HepG2 (cell line): ENCODE results near the gene FGD6. TPM values are rescaled to one million over a fixed set of nuclear protein-coding genes. Genes with fewer than 3 reads are reported as not detected.

Source experiments
- ATAC-seq: fragments of 200-7000 bp; cut with Tn5 transposase; 3 replicates; pipeline ENCODE4 v1.9.1; 2020; ENCODE audit warnings: mild to moderate bottlenecking, moderate library complexity
- BruUV-seq: library from RNA; stranded (reverse); fragments of 400-500 nt; replicated peaks from 2 replicates; lab custom pipeline; 2021; lab: Mats Ljungman, UMichigan
- CTCF ChIA-PET: fragments of 300-600 bp; formaldehyde crosslinking; extraction: SDS; loops from one replicate; lab custom pipeline; 2021; ENCODE audit warnings: low total read pairs, inconsistent platforms, low intra/inter-chr PET ratio; lab: Yijun Ruan, JAX
- POLR2A ChIA-PET: fragments of 350-600 bp; sonication (Branson Sonifier 250); formaldehyde crosslinking; loops from one replicate; lab custom pipeline; 2020; ENCODE audit warnings: antibody characterized with exemption, inconsistent platforms; lab: Yijun Ruan, JAX
- DNase-seq: peaks from one replicate; pipeline ENCODE4 v3.0.0-alpha.2; 2015; ENCODE audit warnings: low spot score
- FAIRE-seq: peaks from 3 replicates; lab custom pipeline; 2011; peaks lifted over from hg19 to GRCh38; lab: Jason Lieb, UNC
- H2AFZ ChIP-seq: one replicate; pipeline ENCODE4 v1.6.1; 2011; ENCODE audit warnings: low read length, inconsistent platforms
- H3K27ac ChIP-seq: fragments of 300-600 bp; 3 replicates; pipeline ENCODE4 v1.8.0; 2011; ENCODE audit warnings: mixed run types, mild to moderate bottlenecking, mixed read lengths, low read length, inconsistent platforms; ENCODE audit not compliant: insufficient read depth; ENCODE audit errors: extremely low read length
- H3K27me3 ChIP-seq, 2 experiments: fragments of 200-600 bp in 1 of 2; 2 replicates in 1 of 2; 3 replicates in 1 of 2; pipeline versions ENCODE4 v1.6.0 to v1.8.0; 2011; ENCODE audit warnings: low read length in 2 of 2, mild to moderate bottlenecking in 2 of 2, moderate library complexity in 2 of 2, inconsistent platforms in 1 of 2; ENCODE audit not compliant: insufficient read depth in 2 of 2, control insufficient read depth in 1 of 2
- H3K36me3 ChIP-seq, 2 experiments: fragments of 200-600 bp in 1 of 2; replicated peaks in 1 of 2; 2 replicates in 1 of 2; 3 replicates in 1 of 2; pipeline versions ENCODE4 v1.5.1 to v1.8.0; 2011; ENCODE audit warnings: low read length in 2 of 2, inconsistent platforms in 1 of 2; ENCODE audit not compliant: insufficient read depth in 2 of 2, control insufficient read depth in 1 of 2
- H3K4me1 ChIP-seq: 2 replicates; pipeline ENCODE4 v1.5.1; 2012; ENCODE audit warnings: low read length, inconsistent platforms; ENCODE audit not compliant: insufficient read depth
- H3K4me2 ChIP-seq: 2 replicates; pipeline ENCODE4 v1.6.0; 2011; ENCODE audit warnings: low read depth, low read length, inconsistent platforms
- H3K4me3 ChIP-seq, 3 experiments: fragments of 200-600 bp in 1 of 3; sonication (generic), shearing (Covaris generic) in 1 of 3; replicated peaks in 1 of 3; 2 replicates each; pipeline ENCODE4 v1.5.1; 2011 to 2016; ENCODE audit warnings: low read length in 3 of 3, inconsistent platforms in 2 of 3, low read depth in 2 of 3, mild to moderate bottlenecking in 2 of 3, control low read depth in 1 of 3, mixed read lengths in 1 of 3; ENCODE audit not compliant: insufficient read depth in 1 of 3
- H3K79me2 ChIP-seq: one replicate; pipeline ENCODE4 v1.6.1; 2011; ENCODE audit warnings: low read length, inconsistent platforms; ENCODE audit not compliant: insufficient read depth
- H3K9ac ChIP-seq: 2 replicates; pipeline ENCODE4 v1.6.0; 2011; ENCODE audit warnings: mild to moderate bottlenecking, low read depth, low read length, inconsistent platforms; ENCODE audit not compliant: insufficient read depth
- H3K9me3 ChIP-seq: 2 replicates; pipeline ENCODE4 v1.5.1; 2012; ENCODE audit warnings: mild to moderate bottlenecking, low read length
- H4K20me1 ChIP-seq: 2 replicates; pipeline ENCODE4 v1.6.0; 2011; ENCODE audit warnings: inconsistent platforms, mild to moderate bottlenecking, low read length, moderate library complexity; ENCODE audit not compliant: insufficient read depth
- ATF2 ChIP-seq: sonication (generic); formaldehyde crosslinking; IDR thresholded peaks from 2 replicates; pipeline ENCODE4 v1.4.0; 2020; ENCODE audit warnings: missing genetic modification reagents
- CERS6 ChIP-seq: sonication (generic); formaldehyde crosslinking; IDR thresholded peaks from 2 replicates; pipeline ENCODE4 v1.5.0; 2020; ENCODE audit warnings: missing genetic modification reagents
- FOXP4 ChIP-seq: sonication (generic); formaldehyde crosslinking; IDR thresholded peaks from 2 replicates; pipeline ENCODE4 v1.4.0; 2020; ENCODE audit warnings: missing genetic modification reagents
- HNRNPH1 ChIP-seq: fragments of 200-400 bp; formaldehyde crosslinking; optimal IDR thresholded peaks from 2 replicates; pipeline ENCODE3; 2017; ENCODE audit warnings: mild to moderate bottlenecking, low read depth, low read length
- MLLT10 ChIP-seq: sonication (generic); formaldehyde crosslinking; IDR thresholded peaks from 2 replicates; pipeline ENCODE4 v1.4.0; 2020; ENCODE audit warnings: missing genetic modification reagents
- TRIM24 ChIP-seq: sonication (generic); formaldehyde crosslinking; IDR thresholded peaks from 2 replicates; pipeline ENCODE4 v1.8.0; 2022; ENCODE audit warnings: mild to moderate bottlenecking, missing genetic modification reagents
- ZFP62 ChIP-seq: sonication (generic); formaldehyde crosslinking; IDR thresholded peaks from 2 replicates; pipeline ENCODE4 v1.4.0; 2020; ENCODE audit warnings: missing genetic modification reagents
- ZGPAT ChIP-seq: IDR thresholded peaks from 2 replicates; pipeline ENCODE4 v1.6.1; 2016; ENCODE audit warnings: mild to moderate bottlenecking
- ZNF207 ChIP-seq: fragments of 450-650 bp; IDR thresholded peaks from 2 replicates; pipeline ENCODE4 v1.6.1; 2016; ENCODE audit warnings: antibody characterized with exemption, borderline replicate concordance
- ZNF225 ChIP-seq: sonication (generic); formaldehyde crosslinking; IDR thresholded peaks from 2 replicates; pipeline ENCODE4 v1.4.0; 2020; ENCODE audit warnings: mild to moderate bottlenecking, missing genetic modification reagents
- ZNF264 ChIP-seq: sonication (generic); formaldehyde crosslinking; IDR thresholded peaks from 2 replicates; pipeline ENCODE4 v1.4.0; 2020; ENCODE audit warnings: missing genetic modification reagents
- ZNF570 ChIP-seq: sonication (generic); formaldehyde crosslinking; IDR thresholded peaks from 2 replicates; pipeline ENCODE4 v1.4.0; 2020; ENCODE audit warnings: mild to moderate bottlenecking, missing genetic modification reagents, borderline replicate concordance
- ZSCAN22 ChIP-seq: sonication (generic); formaldehyde crosslinking; IDR thresholded peaks from 2 replicates; pipeline ENCODE4 v1.4.0; 2020; ENCODE audit warnings: mild to moderate bottlenecking, missing genetic modification reagents
- WGBS: methylation state at CpG from one replicate; pipeline ENCODE4 v1.1.6; 2017; ENCODE audit warnings: low lambda C conversion rate; 5-methylcytosine and 5-hydroxymethylcytosine counted together
- in situ Hi-C: cut with HindIII; loops from 2 replicates; pipeline ENCODE4 v1.10.0; 2017; ENCODE audit warnings: low pct_unique_long_range_greater_than_20kb; ENCODE audit not compliant: extremely low pct_ligation_motif_present
- intact Hi-C: fragments of 100-400 bp; cut with micrococcal nuclease; formaldehyde crosslinking; loops from one replicate; pipeline ENCODE4 v1.10.0; 2022; ENCODE audit not compliant: unreplicated experiment
- polyA plus RNA-seq, 8 experiments: library from polyadenylated mRNA; depleted of rRNA in 3 of 8; stranded (reverse) in 7 of 8; unstranded in 1 of 8; fragments of >200 nt; fragmentation: Illumina TruSeq in 4 of 8; extraction: Trizol in 4 of 8; gene quantifications; 2 replicates each; pipeline versions ENCODE4 v1.2.1 to v1.2.3, GENCODE V29; 2011 to 2016; ENCODE audit warnings: low read depth in 4 of 8, missing spikeins in 1 of 8, mixed read lengths in 1 of 8; ENCODE audit not compliant: insufficient read depth in 1 of 8
- total RNA-seq, 5 experiments: library from RNA; depleted of rRNA; stranded (reverse); fragments of >200 nt; fragmentation: Illumina TruSeq; extraction: Trizol; gene quantifications; 2 replicates each; pipeline ENCODE4 v1.2.3, GENCODE V29; 2016; ENCODE audit warnings: low read depth in 1 of 5
- TF ChIP-seq, protein P1 (sequence below): sonication (generic); formaldehyde crosslinking; IDR thresholded peaks from 2 replicates; pipeline ENCODE4 v1.4.0; 2020; ENCODE audit warnings: missing genetic modification reagents
- TF ChIP-seq, protein P2 (sequence below), 2 experiments: sonication (generic) in 1 of 2; formaldehyde crosslinking in 1 of 2; IDR thresholded peaks; 2 replicates each; pipeline versions ENCODE4 v1.5.1 to v1.6.1; 2011 to 2020; ENCODE audit warnings: borderline replicate concordance in 1 of 2, low read depth in 1 of 2, low read length in 1 of 2, mild to moderate bottlenecking in 1 of 2, missing genetic modification reagents in 1 of 2, moderate library complexity in 1 of 2

The FGD6 gene
- total and polyA plus RNA-seq, 2 of the 13 experiments (the other 11 are each of a cell fraction or from before 2014, with no cell fraction given): 2.2 to 4.3 TPM

- intact Hi-C loops (no loop called here), in situ Hi-C loops (no loop called here)
- WGBS: 77% methylated on average over 4 of the region's 4 CpGs
- Histone ChIP-seq H3K27ac (no peak overlapping the region), H3K79me2 (no peaks in the 10 kb centered on the region), H3K4me1 (peaks cover 13% of the 10 kb centered on the region), H3K27me3 (no peaks in the 10 kb centered on the region), H4K20me1 (no peaks in the 10 kb centered on the region), H3K36me3 (no peaks in the 10 kb centered on the region), H3K4me3 (no peak overlapping the region), H3K4me2 (no peak overlapping the region), H3K9me3 (no peaks in the 10 kb centered on the region), H3K9ac (no peak overlapping the region), H2AFZ (no peak overlapping the region)
- ChIA-PET CTCF (no interaction called here), POLR2A (no interaction called here)
- DNase-seq (no peak), FAIRE-seq (no peak), ATAC-seq (no peak)
- BruUV-seq: no TSS peak
- no peak for TF ChIP-seq ZNF570 (CRISPR knock-in tag)
- TF ChIP-seq ZFP62 (CRISPR knock-in tag): no peak
- TF ChIP-seq ZNF225 (CRISPR knock-in tag): no peak
- TF ChIP-seq, protein P1, sequence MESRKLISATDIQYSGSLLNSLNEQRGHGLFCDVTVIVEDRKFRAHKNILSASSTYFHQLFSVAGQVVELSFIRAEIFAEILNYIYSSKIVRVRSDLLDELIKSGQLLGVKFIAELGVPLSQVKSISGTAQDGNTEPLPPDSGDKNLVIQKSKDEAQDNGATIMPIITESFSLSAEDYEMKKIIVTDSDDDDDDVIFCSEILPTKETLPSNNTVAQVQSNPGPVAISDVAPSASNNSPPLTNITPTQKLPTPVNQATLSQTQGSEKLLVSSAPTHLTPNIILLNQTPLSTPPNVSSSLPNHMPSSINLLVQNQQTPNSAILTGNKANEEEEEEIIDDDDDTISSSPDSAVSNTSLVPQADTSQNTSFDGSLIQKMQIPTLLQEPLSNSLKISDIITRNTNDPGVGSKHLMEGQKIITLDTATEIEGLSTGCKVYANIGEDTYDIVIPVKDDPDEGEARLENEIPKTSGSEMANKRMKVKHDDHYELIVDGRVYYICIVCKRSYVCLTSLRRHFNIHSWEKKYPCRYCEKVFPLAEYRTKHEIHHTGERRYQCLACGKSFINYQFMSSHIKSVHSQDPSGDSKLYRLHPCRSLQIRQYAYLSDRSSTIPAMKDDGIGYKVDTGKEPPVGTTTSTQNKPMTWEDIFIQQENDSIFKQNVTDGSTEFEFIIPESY (CRISPR knock-in tag): no peak
- no peak for TF ChIP-seq ATF2 (CRISPR knock-in tag)
- no peak for TF ChIP-seq ZNF264 (CRISPR knock-in tag)
- TF ChIP-seq CERS6 (CRISPR knock-in tag): no peak
- no peak for TF ChIP-seq HNRNPH1
- no peak for TF ChIP-seq MLLT10 (CRISPR knock-in tag)
- TF ChIP-seq ZGPAT (CRISPR knock-in tag): no peak
- no peak for TF ChIP-seq ZSCAN22 (CRISPR knock-in tag)
- TF ChIP-seq, protein P2, sequence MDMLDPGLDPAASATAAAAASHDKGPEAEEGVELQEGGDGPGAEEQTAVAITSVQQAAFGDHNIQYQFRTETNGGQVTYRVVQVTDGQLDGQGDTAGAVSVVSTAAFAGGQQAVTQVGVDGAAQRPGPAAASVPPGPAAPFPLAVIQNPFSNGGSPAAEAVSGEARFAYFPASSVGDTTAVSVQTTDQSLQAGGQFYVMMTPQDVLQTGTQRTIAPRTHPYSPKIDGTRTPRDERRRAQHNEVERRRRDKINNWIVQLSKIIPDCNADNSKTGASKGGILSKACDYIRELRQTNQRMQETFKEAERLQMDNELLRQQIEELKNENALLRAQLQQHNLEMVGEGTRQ (IDR thresholded peaks at IDR 0.05; ENCODE audit: low read depth, low read length): no peak
- TF ChIP-seq, protein P2 (CRISPR knock-in tag; IDR thresholded peaks at IDR 0.05; ENCODE audit: borderline replicate concordance): no peak
- TF ChIP-seq TRIM24 (CRISPR knock-in tag): no peak
- TF ChIP-seq FOXP4 (CRISPR knock-in tag): no peak
- no peak for TF ChIP-seq ZNF207
Measured at GRCh38 chr12:95083938-95084337, 133.3 kb downstream of the FGD6 start.
